ENCODE data around the gene SNCA.

Gene SNCA

GRCh38 chr4:89813197-89813596 is 23.8 kb downstream of the SNCA start:
- no peak for FAIRE-seq

- FAIRE-seq, result no peak
These were observed 29.4 kb downstream of the SNCA start for GRCh38 chr4:89807441-89808140.

- no peak for FAIRE-seq
These were observed 31.7 kb downstream of the SNCA start for GRCh38 chr4:89805297-89805696.

- FAIRE-seq, result no peak
These were observed 33.0 kb downstream of the SNCA start for GRCh38 chr4:89803915-89804314.

DNA sequence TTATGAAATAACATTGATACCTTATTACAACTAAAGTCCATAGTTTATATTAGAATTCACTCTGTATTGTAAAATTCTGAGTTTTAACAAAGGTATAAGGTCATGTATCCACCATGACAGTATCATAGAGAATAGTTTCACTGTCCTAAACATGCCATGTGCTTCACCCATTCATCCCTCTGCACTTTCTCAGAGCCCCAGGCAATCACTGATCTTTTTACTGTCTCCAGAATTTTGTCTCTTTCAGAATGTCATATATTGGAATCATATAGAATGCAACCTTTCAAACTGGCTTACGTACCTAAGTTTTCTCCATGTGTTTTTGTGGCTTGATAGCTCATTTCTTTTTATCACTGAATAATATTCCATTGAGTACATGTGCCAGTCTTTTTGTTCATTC is 33.9 kb downstream of the SNCA start:
- no peak for FAIRE-seq

- FAIRE-seq, result no peak
These were observed 36.3 kb downstream of the SNCA start for GRCh38 chr4:89800527-89801103.

GRCh38 chr4:89800012-89800516 is 36.9 kb downstream of the SNCA start:
- FAIRE-seq, result no peak

DNA sequence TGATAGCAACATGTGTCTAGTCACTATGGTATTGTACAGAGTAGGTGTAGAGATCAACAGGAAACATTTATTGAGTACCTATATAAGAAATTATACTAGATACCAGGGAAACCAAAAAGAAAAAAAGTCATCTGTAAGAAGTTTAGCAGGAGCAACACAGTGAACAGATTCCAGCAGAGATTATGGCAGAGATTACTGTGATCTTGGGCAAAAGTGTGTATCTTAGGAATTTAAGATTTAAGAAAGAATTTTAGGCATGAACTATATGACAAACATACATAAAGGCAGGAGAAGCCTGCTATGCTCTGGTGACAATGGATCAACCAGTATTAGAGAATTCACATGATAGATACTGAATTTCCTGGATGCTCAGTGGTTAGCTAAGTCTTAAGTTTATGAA is 37.9 kb downstream of the SNCA start:
- FAIRE-seq, result no peak

DNA sequence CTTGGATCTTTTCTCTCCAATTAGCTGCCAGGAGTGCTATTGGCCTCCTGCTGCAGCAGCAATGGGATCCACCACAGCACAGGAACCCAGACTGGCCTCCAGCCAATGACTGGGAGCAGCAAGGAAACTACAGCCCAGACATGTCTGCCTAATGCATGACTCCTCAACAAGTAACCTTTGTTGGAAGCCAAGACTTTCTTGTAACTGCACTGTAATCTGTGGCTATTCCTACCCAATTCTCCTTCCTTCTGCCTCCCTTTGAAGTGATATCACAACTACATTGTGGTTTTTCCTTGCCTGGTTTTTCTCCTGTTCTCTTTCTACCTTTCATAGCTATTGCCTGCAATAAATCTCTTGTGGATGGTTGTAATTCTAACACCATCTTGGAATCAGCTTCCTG is 39.8 kb downstream of the SNCA start:
- FAIRE-seq, result no peak

DNA sequence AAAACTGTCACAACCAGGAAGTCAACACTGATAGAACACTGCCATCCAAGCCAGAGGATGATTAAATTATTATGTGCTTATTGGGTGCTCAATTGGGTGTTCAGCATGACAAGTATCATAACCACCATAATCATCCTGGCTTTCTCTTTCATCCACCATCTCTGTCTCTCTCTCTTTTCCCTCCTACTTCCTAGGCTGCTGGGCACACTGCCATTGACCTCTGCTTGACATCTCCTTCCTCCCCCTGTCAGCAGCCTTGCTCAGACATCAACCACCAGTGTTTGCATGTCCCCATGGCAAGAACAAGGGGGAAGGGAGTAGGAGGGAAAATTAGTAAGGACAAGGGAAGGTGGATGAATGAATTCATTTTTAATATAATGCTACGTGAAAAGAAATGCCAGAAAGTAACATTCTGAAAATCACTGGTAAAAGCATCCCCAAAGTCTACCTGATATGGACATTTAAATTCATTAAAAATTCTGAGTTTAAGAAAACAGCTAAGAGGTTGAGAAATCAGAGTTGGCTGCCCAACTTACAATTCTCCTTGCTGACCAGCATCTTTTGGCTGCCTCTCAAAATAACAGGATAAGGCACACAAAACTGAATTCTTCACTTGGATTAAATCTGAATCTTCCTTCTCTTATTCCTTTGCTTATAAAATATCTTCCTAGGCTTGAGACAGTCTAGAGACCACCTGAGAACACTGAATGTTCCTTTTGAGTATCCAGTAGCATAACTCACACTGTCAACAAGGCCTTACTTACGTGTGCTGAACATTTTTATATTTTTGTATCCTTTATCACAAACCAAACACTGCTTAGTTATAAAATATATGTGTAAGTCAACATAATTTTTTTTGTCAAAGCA is 48.5 kb downstream of the SNCA start:
- FAIRE-seq, result no peak

GRCh38 chr4:89784686-89785231 is 52.2 kb downstream of the SNCA start:
- FAIRE-seq, result no peak

GRCh38 chr4:89781321-89781720 is 55.6 kb downstream of the SNCA start:
- no peak for FAIRE-seq

DNA sequence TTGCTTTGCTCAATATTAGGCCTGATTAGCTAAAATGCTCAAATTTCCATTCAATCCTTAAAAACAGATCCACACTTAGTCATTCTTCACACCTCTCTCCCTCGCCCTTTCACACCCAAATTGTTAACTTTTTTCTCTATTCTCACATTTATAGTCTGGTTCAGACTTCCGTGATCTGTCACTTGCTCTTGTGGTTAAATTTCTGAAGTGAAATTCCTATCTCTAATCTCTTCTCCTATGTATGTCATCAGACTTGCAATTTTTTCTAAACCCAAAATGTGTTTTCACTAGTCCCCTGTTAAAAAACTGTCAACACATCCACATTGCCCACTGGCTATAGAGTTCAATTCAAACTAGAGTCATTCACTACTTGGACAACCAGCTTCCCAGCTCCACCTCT is 63.2 kb downstream of the SNCA start:
- no peak for FAIRE-seq

DNA sequence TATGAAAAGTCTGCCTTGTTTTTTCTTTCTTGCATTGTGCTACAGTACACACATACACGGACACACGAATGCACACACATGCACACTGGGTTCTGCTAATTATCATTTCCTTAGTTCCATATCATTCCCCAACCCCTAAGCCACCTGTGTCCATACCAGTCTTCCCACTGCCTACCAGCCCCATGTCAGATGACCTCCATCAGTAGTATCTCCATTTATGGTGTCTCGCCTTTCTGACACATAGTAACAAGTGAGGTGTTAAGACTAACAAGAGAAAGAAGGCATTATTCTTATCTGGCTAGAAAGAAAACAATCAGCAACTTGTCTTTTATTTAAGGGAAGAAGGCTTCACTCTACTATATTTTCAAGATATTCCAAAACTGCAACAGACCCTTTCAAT is 67.1 kb downstream of the SNCA start:
- FAIRE-seq, result no peak

DNA sequence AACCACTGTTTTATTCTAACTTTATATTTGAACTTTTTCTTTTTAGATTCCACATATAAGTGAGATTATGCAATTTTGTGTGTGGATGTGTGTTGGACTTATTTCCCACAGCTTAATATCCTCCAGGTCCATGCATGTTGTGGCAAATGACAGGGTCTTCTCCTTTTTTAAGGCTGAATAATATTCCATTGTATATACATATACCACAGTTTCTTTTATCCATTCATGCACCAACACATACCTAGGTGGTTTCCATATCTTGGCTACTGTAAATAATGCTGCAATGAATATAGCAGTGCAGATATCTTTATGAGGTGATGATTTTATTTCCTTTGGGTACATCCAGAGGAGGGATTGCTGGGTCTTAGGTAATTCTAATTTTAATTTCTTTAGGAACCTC is 69.0 kb downstream of the SNCA start:
- FAIRE-seq, result no peak

DNA sequence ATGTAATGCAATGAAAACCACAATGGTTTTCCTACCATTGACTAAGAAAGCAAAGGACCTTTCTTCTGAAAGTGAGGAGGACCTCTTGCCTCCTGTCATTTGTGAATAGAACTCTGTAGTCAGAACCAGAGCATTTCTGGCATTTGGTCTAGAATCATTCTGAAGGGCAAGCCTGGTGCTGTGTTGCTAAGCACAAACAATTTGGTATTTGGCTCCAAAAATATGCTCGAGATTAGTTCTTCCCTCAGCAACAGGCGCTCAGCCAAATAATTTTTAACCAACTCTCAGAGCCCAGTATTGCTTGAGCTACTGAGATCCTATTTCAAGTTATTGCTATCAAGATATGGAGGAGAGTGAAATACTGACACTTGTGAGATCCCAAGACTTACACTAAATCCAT is 71.0 kb downstream of the SNCA start:
- FAIRE-seq, result no peak

GRCh38 chr4:89765528-89765927 is 71.4 kb downstream of the SNCA start:
- no peak for FAIRE-seq

DNA sequence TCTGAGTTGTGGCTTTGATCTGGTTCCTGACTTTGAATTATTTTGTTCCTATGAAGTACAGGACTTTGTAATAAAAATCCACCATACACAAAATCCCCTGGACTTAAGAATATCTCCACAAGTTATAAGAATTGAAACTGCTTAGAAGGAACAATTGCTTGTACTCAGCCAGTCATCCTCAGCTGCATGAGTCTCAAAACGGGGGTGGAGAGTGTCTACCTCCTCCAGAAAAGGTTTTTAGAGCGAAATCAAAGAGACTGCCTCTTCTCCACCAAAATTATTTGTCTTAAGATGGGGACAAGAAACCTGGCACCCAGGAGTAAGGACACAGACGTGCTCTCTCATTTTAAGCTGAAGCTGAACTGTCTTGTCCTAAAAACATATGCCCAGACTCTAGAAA is 74.7 kb downstream of the SNCA start:
- FAIRE-seq, result no peak

- no peak for FAIRE-seq
These were observed 77.5 kb downstream of the SNCA start for GRCh38 chr4:89759426-89759825.

DNA sequence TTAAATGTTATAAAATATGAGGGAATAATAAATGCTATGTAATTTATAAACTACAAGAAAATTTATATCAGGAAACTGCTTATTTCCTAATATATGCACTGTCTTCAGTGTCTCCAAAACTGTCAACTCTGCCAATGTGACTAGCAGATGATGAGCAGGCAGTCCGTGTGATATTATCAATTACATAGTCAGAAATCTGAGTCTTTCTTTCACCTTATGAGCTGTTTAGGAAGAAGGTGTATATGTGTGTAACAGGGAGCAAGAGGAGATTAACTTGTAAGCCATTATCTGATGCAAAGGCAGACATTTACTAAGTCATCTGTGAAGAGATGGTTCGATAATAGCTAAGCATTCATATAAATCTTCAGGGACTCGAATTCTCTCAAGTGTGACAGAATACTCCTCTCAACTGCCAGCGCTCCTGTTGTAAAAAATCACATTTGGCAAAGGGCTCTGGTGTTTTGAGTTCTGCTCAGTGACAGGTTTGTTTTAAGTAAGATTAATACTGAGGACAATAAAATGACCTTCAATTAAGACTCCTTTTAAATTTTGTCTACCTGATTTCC is 79.7 kb downstream of the SNCA start:
- no peak for FAIRE-seq

- FAIRE-seq, result peak; percentile 85
These were observed 81.7 kb downstream of the SNCA start for GRCh38 chr4:89755220-89755619.

- FAIRE-seq, result no peak
These were observed 82.4 kb downstream of the SNCA start for GRCh38 chr4:89754531-89754930.

DNA sequence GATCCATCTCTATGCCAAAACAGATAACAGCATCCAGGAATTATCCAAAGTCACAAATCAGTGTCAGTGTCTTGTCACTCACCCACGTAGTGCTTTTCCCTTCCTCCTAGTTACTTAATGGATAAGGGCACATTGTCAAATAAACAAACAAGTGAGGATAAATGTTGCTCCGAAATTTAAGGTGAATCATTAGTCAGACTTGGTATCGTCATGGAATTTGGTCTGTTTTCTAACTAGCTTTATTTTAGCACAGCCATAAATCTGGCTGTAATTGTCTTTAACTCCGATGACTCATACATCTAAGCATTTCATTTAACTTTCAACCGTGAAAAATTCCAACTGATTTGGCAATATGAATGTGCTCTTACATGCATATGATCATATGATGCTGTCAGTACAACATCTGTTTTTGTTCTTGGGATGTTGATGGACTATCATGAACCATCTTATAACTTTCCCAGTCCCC is 83.3 kb downstream of the SNCA start:
- FAIRE-seq, result peak; percentile 78

Data from endometrium (tissue), 2 donors.